Measurements from ENCODE around the gene CR1.
"Not testable (repeated sequence)": the region's sequence is repeated elsewhere in the genome, so short reads cannot be mapped to it uniquely, and the experiment has no call there.

The CR1 gene

GRCh38 chr1:207644852-207645634, 149.1 kb downstream of the CR1 start, which contains the start of gene CR1L:
Gene CR1L (plus strand): TSS chr1:207645133. CDS start chr1:207645234, 101 bp downstream.
- peak; percentile 54 for DNase-seq (ENCODE audit: low read depth)

DNA sequence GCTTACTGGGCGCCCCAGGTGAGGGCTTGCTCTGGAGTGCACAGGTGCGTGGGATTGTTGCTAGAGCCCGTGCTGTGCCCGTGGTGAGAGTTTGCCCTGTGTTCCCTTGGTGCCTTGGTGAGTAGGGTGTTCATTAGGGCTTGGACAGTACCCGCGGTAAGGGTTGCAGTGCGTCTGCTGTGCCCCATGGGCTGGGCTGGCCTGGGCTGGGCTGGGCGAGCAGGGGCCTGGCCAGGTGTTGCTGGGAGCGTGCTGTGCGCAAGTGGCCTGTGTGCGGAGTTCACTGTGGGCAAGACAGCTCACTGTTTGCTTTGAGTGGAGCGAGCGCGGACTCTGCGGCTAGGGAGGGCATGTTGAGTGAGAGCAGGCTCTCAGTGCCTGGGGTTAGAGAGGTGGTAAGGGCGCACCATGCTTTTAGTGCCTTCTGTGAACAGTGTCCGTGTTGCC, 149.7 kb downstream of the CR1 start:
- DNase-seq (ENCODE audit: low read depth): no peak

- DNase-seq (ENCODE audit: low read depth): no peak
Observed at GRCh38 chr1:207646171-207646570, 150.2 kb downstream of the CR1 start.

GRCh38 chr1:207646944-207647579, 151.1 kb downstream of the CR1 start:
- no peak for DNase-seq (ENCODE audit: low read depth)

GRCh38 chr1:207647671-207648333, 151.8 kb downstream of the CR1 start:
- DNase-seq (ENCODE audit: low read depth): no peak

DNA sequence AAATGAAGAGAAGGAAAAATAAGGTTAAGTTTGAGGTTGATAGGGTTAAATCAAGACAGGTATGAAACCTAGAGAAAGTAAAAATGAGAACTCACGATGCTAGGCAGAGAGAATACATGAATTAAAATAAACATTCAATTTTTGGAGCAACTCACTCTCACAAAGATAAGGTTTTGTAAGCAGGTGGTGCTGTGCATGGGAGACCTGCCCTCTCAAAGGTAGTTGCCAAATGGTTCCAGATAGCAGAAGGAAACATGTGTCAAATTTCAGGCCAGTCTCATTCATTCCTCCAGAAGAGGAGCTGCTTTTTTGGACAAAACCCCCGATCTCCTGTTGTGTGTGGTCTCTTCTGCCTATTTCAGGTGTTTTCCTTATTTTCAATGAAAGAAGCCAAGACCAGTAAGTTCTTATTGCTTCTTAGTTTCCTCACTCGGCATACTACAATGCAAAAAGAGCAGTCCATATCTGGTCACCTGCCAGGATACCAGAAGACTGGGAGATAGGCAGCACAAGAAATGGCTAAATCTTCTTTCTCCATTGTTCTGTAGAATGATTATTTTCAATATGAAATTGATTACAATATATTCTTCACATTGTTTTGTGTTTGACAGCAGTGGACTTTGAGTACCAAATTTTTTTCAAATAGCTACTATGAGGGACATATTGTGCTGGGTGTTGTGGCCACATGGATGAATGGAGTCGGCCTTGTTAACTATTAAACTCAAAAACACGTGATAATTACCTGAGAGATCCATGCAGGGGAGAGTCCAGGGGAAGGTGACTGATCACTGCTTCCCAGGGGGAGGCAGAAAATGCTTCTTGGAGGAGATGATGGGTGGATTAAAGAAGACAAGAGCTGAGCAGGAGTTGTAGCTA, 152.6 kb downstream of the CR1 start:
- no peak for DNase-seq (ENCODE audit: low read depth)

DNA sequence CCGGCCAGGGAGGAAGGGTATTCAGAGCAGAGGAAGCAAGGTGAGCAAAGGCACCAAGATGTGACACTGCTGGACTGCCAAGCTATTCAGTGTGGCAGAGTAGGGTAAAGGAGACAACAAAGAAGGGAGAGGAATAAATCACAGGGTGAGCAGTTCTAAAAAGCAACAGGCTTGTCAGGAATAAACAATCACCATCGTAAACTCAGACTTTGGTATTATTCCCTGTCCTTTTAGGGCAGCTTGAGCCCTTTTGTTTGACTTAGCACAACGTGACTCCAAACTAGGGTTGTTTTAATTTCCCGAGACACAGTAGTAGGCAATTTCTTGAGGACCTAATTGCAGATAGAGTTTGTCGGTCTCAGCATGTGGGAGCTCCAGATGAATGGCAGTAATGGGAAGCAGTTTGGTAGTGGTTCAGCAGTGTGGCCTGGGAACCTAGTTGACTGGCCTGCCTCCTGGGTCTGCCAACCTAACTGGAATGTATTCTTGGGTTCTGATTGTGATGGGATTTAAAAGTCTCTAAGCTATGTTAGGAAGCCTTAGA, 153.3 kb downstream of the CR1 start:
- DNase-seq (ENCODE audit: low read depth): no peak

GRCh38 chr1:207649865-207650580, 154.1 kb downstream of the CR1 start:
- no peak for DNase-seq (ENCODE audit: low read depth)

GRCh38 chr1:207651583-207651982, 155.6 kb downstream of the CR1 start:
- no peak for DNase-seq (ENCODE audit: low read depth)

- DNase-seq (ENCODE audit: low read depth): no peak
Observed at GRCh38 chr1:207654320-207654719, 158.4 kb downstream of the CR1 start.

- DNase-seq (ENCODE audit: low read depth): no peak
Observed at GRCh38 chr1:207658408-207658807, 162.5 kb downstream of the CR1 start.

DNA sequence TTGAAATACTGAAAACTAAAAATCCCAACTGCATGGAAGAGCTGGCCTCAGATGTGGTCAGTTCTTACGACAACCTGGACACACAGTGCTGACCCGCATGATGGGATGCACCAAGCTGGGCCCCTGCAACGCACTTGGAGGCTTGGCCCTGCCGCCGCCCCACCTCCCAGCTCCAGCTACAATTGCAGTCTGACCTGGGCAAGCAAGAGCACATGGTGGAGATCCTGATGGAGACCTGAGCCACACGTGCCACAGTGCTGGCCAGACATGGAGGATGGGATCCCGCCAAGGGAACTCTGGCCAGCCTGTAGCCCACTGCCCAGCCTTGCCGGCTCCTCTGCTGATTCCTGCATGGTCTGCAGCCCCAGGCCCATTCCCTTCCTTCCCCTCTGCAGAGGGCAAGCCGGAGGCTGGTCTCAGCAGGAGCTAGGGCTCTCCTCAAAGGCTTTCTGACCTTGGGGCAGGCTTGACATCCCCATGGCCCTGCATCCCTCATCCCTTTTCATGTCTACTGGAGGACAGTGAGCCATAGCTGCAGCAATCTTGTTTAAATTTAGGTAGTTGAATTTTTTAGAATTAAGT, 163.0 kb downstream of the CR1 start:
- no peak for DNase-seq (ENCODE audit: low read depth)

- DNase-seq (ENCODE audit: low read depth): no peak
Observed at GRCh38 chr1:207659545-207660153, 163.7 kb downstream of the CR1 start.

DNA sequence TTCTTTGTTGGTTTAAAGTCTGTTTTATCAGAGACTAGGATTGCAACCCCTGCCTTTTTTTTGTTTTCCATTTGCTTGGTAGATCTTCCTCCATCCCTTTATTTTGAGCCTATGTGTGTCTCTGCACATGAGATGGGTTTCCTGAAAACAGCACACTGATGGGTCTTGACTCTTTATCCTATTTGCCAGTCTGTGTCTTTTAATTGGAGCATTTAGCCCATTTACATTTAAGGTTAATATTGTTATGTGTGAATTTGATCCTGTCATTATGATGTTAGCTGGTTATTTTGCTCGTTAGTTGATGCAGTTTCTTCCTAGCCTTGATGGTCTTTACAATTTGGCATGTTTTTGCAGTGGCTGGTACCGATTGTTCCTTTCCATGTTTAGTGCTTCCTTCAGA, 165.5 kb downstream of the CR1 start:
- DNase-seq (ENCODE audit: low read depth): not testable (repeated sequence)

GRCh38 chr1:207666342-207666741, 170.4 kb downstream of the CR1 start:
- no peak for DNase-seq (ENCODE audit: low read depth)

GRCh38 chr1:207669528-207670009, 173.6 kb downstream of the CR1 start:
- no peak for DNase-seq (ENCODE audit: low read depth)

- DNase-seq (ENCODE audit: low read depth): no peak
Observed at GRCh38 chr1:207670192-207670591, 174.2 kb downstream of the CR1 start.

DNA sequence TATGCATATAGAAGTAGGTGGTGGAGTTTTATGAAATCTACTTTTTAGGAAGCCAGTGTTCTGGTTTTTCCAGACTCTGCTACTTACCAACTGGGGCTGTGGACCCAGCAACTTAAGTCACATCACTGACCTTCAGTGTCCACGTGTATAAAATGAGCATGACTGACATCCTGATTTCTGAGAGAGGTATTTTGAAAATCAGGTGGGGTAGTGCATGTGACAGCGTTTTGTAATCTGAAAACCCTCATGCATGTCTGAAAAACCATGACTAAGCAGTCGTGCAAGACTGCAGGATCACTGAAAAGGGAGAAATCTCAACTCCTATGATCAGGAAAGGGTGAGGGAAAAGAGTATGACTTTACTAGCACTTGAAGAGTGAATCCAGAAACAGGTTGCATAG, 175.0 kb downstream of the CR1 start:
- no peak for DNase-seq (ENCODE audit: low read depth)

GRCh38 chr1:207672522-207673130, 176.7 kb downstream of the CR1 start:
- DNase-seq (ENCODE audit: low read depth): no peak

- DNase-seq (ENCODE audit: low read depth): no peak
Observed at GRCh38 chr1:207673399-207673798, 177.4 kb downstream of the CR1 start.
